Psoas muscle (tissue), 8 donors: ENCODE measurements around the gene CDK14. TPM values are rescaled to one million over a fixed set of nuclear protein-coding genes. Genes with fewer than 3 reads are reported as not detected.

Experiments
- ATAC-seq, 4 donors: fragments of 200-7000 bp; cut with Tn5 transposase; one replicate each; pipeline ENCODE4 v1.9.1; 2020; ENCODE audit warnings: moderate library complexity in 3 of 4, mild to moderate bottlenecking in 2 of 4
- DNase-seq, 2 donors: peaks; one replicate each; pipeline ENCODE4 v3.0.0-alpha.2; 2020
- H3K27ac ChIP-seq: fragments of 200-600 bp; one replicate; pipeline ENCODE4 v1.8.0; 2022
- H3K27me3 ChIP-seq, 3 donors: fragments of 200-600 bp in 1 of 3; one replicate each; pipeline versions ENCODE4 v1.6.1 to v1.8.0; 2013 to 2022; ENCODE audit warnings: low read length in 2 of 3, mild to moderate bottlenecking in 2 of 3, moderate library complexity in 1 of 3; ENCODE audit not compliant: insufficient read depth in 3 of 3
- H3K36me3 ChIP-seq, 2 donors: fragments of 200-600 bp in 1 of 2; one replicate each; pipeline versions ENCODE4 v1.6.1 to v1.8.0; 2013 to 2022; ENCODE audit warnings: low read depth in 1 of 2, mild to moderate bottlenecking in 1 of 2, moderate library complexity in 1 of 2; ENCODE audit not compliant: insufficient read depth in 1 of 2
- H3K4me1 ChIP-seq: fragments of 200-600 bp; one replicate; pipeline ENCODE4 v1.8.0; 2022
- H3K4me3 ChIP-seq: fragments of 200-600 bp; one replicate; pipeline ENCODE4 v1.8.0; 2022; ENCODE audit warnings: mild to moderate bottlenecking
- H3K9me3 ChIP-seq: fragments of 200-600 bp; one replicate; pipeline ENCODE4 v1.8.0; 2022
- WGBS, 3 donors: extraction: QIAGEN DNeasy Blood & Tissue Kit; methylation state at CpG; one replicate each; pipeline versions ENCODE4 v1.1.6 to v1.1.7; 2013; 5-methylcytosine and 5-hydroxymethylcytosine counted together
- intact Hi-C, 2 donors: fragments of 100-400 bp; cut with DNase I; formaldehyde crosslinking; loops; one replicate each; pipeline versions ENCODE4 v1.11.0 to v1.14.2; 2022
- polyA plus RNA-seq, 3 donors: library from polyadenylated mRNA; stranded (reverse); fragments of 200-250 nt; gene quantifications; one replicate each; pipeline ENCODE4 v1.2.3, GENCODE V29; 2013
- total RNA-seq, 4 donors: library from RNA; stranded (reverse); fragmentation: NEBNext Ultra II Directional in 2 of 4; extraction: Animal tissue kit (Norgen Biotek cat#: 25700) in 2 of 4; gene quantifications; one replicate each; pipeline versions ENCODE4 v1.2.1 to v1.2.4, GENCODE V29; 2021 to 2023
- TF ChIP-seq, protein P1 (sequence below): fragments of 200-600 bp; IDR thresholded peaks from one replicate; pipeline ENCODE4 v1.8.0; 2022; ENCODE audit warnings: antibody characterized with exemption
- donor health status: healthy with polysubstance abuse.
- donor health status: DM: no; HTN: no; CAD: no; lungs with moderate emphysema.
- donor health status: Bipolar disorder and iron deficiency.
- donor health status: healthy.
- donor health status: DM: yes; HTN: yes; CAD: no.
- donor health status: DM: no; HTN: no; CAD: no.
- donor health status: DM: no; HTN: no; CAD: no.
- donor health status: DM: yes; HTN: yes; CAD: no.

The CDK14 gene
- total and polyA plus RNA-seq, 7 donors = 1.7 to 16.6 (median 10.6) TPM

DNA sequence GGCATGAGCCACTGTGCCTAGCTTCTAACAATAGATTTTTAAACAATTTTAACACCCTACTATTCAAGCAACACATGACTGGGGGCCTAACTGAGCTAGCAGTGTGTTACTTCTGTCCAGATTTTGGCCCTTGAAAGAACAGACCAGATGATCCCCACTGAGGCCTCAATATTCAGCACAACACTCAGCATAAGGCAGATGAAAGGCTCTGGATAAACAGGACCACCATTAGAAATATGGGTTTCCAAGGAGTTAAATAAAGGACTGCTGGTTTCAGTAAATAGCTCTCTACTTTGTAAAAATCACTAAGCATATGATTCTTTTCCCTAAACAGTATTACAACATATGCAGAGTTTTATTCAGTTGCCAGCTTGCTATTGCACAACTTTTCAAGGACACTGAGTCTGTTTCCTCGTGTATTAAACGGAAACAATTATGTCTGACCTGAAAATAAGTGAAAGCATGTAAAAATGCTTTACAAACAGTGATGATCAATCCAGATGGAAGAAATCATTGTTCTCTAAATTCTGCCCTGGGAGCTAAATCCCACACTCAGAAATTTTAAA lies 644.3 kb downstream of the CDK14 start:
- no peaks in the 10 kb centered on the region for H3K4me1 ChIP-seq

DNA sequence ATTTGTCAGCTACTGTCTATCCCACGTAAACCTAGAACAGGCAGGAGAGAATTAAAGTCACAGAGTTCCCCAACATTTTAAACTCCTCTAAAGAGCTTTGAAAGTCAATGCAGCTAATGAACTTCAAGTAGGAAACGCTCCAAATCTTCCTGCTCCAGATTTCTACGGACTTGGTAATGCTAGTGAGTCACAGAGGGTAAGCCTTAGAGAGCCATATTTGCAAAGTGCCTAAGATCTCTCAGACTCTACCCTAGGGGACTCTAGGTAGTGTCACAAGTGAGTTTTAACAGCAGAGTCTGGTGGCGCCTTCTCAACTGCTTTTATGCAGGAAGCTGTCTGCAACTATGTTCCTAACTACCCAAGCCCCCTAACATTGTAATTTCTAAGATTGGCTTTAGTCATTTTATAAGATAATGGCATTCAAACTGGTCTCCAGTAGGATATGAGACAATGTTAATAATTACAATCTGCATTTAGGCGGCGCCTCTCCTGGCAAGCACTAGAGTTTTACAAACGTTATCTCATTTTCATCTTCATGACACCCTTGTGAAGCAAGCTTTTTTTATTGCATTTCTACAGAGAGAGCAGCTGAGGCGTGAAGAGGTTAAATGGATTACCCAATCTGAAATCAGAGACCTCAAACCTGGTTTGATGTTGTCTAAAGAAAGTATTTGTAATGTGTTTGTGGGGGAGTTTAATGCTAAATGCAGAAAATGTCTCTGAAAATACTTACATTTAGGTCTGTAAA lies 646.1 kb downstream of the CDK14 start:
- Histone ChIP-seq H3K4me1 (no peaks in the 10 kb centered on the region), H3K36me3 (no peaks in the 10 kb centered on the region), H3K27me3 (no peaks in the 10 kb centered on the region), H3K9me3 (no peaks in the 10 kb centered on the region), H3K27ac (no peak overlapping the region), H3K4me3 (no peak overlapping the region)
- 66 to 70% (median 67%) methylated on average over 8 of the region's 8 CpGs for WGBS, 3 donors
- intact Hi-C loops = no loop called here
- DNase-seq (no peak), ATAC-seq (peak in 2 of 4 donors; percentile 33 to 39)
- TF ChIP-seq, protein P1, sequence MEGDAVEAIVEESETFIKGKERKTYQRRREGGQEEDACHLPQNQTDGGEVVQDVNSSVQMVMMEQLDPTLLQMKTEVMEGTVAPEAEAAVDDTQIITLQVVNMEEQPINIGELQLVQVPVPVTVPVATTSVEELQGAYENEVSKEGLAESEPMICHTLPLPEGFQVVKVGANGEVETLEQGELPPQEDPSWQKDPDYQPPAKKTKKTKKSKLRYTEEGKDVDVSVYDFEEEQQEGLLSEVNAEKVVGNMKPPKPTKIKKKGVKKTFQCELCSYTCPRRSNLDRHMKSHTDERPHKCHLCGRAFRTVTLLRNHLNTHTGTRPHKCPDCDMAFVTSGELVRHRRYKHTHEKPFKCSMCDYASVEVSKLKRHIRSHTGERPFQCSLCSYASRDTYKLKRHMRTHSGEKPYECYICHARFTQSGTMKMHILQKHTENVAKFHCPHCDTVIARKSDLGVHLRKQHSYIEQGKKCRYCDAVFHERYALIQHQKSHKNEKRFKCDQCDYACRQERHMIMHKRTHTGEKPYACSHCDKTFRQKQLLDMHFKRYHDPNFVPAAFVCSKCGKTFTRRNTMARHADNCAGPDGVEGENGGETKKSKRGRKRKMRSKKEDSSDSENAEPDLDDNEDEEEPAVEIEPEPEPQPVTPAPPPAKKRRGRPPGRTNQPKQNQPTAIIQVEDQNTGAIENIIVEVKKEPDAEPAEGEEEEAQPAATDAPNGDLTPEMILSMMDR = no peak

More for the DNA sequence above, 644.3 kb downstream of the CDK14 start:
- no peak for DNase-seq
- no peak overlapping the region for H3K4me3 ChIP-seq
- H3K27ac ChIP-seq = no peak overlapping the region
- intact Hi-C loops = no loop called here
- peak in 1 of 4 donors; percentile 45 for ATAC-seq
- WGBS, 3 donors = 38 to 68% (median 55%) methylated on average over 2 of the region's 2 CpGs
- no peaks in the 10 kb centered on the region for H3K36me3 ChIP-seq
- H3K9me3 ChIP-seq = no peaks in the 10 kb centered on the region
- TF ChIP-seq, protein P1 = no peak
- no peaks in the 10 kb centered on the region for H3K27me3 ChIP-seq

DNA sequence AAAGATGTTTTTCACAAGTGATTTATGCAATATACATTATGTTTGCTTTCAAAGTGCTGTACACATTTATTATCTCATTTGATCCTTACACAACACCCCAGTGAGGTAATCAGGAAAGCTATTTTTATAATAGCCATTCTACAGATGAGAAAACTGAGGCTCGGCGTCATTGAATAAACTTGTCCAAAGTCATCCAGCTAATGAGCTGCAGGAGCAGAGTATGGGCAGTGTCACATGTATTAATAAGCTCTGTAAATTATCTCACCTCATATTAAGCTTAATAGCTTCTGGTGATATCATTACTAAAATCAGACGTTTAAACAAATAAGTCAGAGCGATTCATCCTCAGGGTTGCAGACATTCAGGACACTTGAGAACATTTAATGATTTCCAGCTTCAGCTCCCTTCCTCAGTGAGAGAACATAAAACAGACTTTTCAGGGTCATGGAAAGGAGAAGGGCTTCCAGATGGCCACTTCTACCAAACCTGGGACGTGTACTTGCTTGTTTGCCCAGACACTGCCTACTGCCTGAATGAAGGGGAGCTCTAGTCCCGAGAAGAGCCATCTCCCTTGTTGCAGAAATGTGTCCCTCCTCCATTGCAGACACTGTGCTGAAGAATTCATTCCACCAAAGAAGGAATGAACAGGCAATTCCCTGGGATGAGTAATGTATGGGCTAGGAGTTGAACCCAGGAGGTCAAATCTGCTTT lies 647.6 kb downstream of the CDK14 start:
- no peak for DNase-seq
- Histone ChIP-seq H3K4me3 (no peak overlapping the region), H3K27me3 (no peaks in the 10 kb centered on the region), H3K27ac (no peak overlapping the region), H3K9me3 (no peaks in the 10 kb centered on the region), H3K36me3 (no peaks in the 10 kb centered on the region), H3K4me1 (no peaks in the 10 kb centered on the region)
- intact Hi-C loops = no loop called here
- 73 to 77% (median 74%) methylated on average over 6 of the region's 6 CpGs for WGBS, 3 donors
- no peak for ATAC-seq
- TF ChIP-seq, protein P1 = no peak

DNA sequence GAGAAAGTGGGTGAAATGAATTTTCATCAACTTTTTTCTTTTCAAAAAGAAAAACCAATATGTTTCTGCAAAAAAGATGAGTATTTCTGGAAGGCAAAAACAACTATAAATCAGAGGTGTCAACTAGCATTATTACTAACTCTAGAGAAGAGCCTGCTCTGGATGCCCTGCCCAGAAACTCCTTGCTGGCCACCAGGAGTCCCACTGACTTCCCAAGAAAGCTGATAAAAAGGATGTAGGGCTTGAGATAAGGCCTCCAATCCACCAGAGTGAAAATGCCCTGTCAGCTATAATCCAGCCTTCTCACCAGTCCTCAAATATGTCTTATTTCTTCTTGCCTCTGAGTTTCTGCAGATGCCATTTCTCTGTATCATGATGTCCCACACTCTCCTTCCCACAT lies 651.4 kb downstream of the CDK14 start:
- no peak for DNase-seq
- TF ChIP-seq, protein P1 = no peak
- Histone ChIP-seq H3K27me3 (no peaks in the 10 kb centered on the region), H3K36me3 (no peaks in the 10 kb centered on the region), H3K9me3 (no peaks in the 10 kb centered on the region), H3K4me3 (no peak overlapping the region), H3K27ac (no peak overlapping the region), H3K4me1 (no peaks in the 10 kb centered on the region)
- intact Hi-C loops = no loop called here
- ATAC-seq = no peak
